ENCODE results near the gene PAK4. TPM values are rescaled to one million over a fixed set of nuclear protein-coding genes. Genes with fewer than 3 reads are reported as not detected.

The PAK4 gene
- polyA plus RNA-seq, 4 donors, result 29.4 to 74.0 (median 49.6) TPM

DNA sequence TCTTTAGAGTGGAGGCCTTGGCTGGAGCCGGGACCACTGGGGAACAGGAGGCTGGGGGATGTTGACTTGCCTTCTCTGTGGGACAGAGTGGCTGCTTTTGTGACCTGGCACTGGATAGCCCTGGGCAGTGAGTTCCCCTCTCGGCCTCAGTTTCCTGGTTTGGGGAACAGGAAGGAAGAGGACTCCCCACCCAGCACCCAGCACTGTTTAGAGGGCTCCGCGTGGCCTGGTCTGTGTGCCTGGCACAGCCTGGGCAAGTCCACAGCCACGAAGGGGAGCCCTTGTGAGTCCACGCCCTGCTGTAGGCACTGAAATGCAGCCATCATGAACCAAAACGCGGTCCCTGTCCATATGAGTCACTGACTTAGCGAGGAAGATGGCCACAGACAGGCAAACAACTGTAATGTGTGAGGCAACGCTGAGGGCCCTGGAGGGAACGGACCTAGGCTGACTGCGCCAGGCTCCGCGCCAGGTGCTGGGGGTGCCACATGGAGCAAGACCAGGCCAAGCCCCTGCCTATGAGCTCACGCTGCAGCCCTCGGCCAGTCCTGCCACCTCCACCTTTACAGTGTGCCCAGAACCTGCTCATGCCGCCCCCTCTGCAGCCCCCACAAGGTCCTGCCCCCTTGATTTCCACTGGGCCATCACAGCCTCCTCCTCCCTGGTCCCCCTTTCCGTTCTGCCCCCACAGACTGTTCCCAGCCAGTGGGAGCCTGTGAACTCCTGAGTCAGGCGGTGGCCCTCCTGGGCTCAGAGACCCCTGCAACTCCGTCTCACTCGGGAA is 35.5 kb downstream of the PAK4 start:
- no peak for DNase-seq (ENCODE audit: low read depth in 4 of 4, low spot score in 3 of 4)

- no peak for DNase-seq (ENCODE audit: low read depth in 4 of 4, low spot score in 3 of 4)
These were observed 37.0 kb downstream of the PAK4 start for GRCh38 chr19:39162441-39163043.

GRCh38 chr19:39163621-39164020 is 38.0 kb downstream of the PAK4 start:
- no peak for DNase-seq (ENCODE audit: low read depth in 4 of 4, low spot score in 3 of 4)

DNA sequence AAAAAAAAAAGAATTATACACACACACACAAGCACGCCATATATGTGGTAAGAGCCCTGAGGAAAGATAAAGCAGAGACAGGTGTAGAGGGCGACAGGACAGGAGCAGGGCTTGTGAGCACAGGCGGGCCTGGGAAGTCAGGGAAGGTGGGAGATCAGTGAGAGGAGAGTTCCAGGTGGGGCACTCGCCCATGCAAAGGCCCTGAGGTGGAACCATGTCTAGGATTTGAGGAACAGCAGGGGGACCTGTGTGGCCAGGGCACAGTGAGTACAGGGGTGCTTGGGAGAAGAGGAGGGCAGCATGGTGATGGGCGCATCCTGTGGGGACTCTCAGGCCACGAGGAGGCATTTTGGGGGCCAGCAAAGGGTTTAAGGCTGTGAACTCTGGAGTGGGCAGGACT is 38.7 kb downstream of the PAK4 start:
- DNase-seq (ENCODE audit: low read depth in 4 of 4, low spot score in 3 of 4), result no peak

- no peak for DNase-seq (ENCODE audit: low read depth in 4 of 4, low spot score in 3 of 4)
These were observed 40.3 kb downstream of the PAK4 start for GRCh38 chr19:39165857-39166256.

GRCh38 chr19:39166571-39167391 is 41.2 kb downstream of the PAK4 start:
- DNase-seq (ENCODE audit: low read depth in 4 of 4, low spot score in 3 of 4), result peak in 1 of 4 donors; percentile 32

- peak in 1 of 4 donors; percentile 33 for DNase-seq (ENCODE audit: low read depth in 4 of 4, low spot score in 3 of 4)
These were observed 42.1 kb downstream of the PAK4 start for GRCh38 chr19:39167461-39168257.

DNA sequence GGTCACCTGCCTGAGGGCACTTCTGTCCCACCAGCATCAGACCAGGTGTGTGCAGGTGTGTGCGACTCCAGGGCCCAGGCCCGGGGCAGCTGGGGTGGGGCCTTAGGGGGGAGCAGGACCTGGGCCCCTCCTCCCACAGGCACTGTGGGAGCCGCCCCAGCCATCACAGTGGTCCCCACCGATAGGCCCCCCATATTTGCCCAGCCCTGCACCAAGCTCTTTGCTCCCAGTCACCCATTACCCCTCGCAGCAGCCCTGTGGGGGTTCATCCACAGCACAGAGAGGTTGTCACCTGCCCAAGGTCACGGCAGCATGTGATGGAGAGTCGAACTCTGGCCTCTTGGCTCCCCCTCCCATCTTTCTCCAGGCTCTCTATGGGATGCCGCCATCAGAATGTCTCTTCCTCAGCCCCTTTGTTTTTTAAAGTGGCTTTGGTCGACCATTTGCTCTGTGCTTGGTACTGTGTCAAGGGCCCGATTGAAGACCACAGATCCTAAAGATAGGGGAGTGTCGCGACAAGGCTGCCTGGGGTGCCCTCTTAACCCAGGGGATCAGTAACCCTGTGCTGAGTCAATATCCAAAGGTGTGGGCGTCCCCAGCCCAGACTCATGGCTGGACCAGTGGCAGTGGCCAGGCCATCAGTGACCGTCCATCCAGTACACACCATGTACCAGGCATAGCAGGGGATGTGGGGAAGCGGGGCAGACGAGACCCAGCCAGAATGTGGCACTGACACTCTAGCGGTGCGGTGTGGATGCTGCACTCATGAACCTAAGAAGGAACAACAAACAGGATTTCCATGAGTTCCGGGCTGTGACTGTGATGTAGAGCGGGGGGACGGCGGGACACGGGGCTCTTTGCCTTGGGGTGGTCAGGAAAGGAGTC is 42.9 kb downstream of the PAK4 start:
- no peak for DNase-seq (ENCODE audit: low read depth in 4 of 4, low spot score in 3 of 4)

- no peak for DNase-seq (ENCODE audit: low read depth in 4 of 4, low spot score in 3 of 4)
These were observed 43.7 kb downstream of the PAK4 start for GRCh38 chr19:39169143-39169810.

GRCh38 chr19:39170386-39171231 is 45.0 kb downstream of the PAK4 start:
- no peak for DNase-seq (ENCODE audit: low read depth in 4 of 4, low spot score in 3 of 4)

DNA sequence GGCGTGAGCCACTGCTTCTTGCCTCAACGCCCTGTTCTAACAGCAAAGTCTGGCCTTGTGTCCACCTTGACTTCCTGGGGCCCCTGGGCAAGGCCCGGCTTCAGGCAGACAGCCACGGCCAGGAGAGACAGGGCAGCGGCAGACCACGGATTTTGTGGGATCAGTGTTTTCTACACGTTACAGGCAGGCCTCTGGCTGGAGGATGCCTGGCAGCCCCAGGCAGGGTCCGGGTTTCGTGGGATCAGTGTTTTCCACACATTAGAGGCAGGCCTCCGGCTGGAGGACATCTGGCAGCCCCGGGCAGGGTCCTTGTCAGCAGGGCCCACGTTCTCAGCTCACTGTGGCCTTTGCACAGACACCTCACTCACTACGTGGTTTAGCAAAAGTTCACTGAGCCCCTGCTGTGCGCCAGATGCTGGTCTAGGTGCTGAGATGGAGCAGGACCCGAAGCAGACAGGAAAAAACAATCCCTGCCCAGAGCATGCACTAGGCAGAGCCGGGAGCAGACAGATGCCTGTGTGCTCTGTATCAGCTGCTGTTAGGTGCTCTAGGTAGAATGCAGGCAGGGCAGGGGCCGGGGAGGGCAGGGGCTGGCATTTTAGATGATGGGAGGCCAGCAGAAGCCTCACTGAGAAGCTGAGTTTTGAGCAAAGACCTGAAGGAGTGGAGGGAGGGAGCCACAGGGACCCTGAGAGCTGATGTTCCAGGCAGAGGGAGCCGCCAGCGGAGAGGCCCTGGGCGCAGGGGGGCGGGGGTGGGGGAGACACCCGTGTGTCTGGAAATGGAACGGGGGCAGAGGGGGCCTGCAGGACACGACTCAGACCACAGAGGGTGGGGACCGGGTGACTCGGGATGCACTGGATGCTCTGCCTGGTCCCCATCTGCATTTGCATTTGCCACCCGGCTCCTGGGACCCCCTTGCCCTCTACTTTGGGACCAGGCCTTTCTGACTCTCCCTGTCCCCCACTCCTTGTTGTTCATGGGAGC is 46.2 kb downstream of the PAK4 start:
- DNase-seq (ENCODE audit: low read depth in 4 of 4, low spot score in 3 of 4), result no peak

GRCh38 chr19:39172700-39173501 is 47.3 kb downstream of the PAK4 start:
- DNase-seq (ENCODE audit: low read depth in 4 of 4, low spot score in 3 of 4), result no peak

DNA sequence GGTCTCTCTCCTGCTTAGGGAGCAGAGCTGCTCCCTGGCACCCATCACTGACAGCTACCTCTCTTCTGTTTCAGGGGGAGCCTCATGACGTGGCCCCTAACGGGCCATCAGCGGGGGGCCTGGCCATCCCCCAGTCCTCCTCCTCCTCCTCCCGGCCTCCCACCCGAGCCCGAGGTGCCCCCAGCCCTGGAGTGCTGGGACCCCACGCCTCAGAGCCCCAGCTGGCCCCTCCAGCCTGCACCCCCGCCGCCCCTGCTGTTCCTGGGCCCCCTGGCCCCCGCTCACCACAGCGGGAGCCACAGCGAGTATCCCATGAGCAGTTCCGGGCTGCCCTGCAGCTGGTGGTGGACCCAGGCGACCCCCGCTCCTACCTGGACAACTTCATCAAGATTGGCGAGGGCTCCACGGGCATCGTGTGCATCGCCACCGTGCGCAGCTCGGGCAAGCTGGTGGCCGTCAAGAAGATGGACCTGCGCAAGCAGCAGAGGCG is 48.0 kb downstream of the PAK4 start:
- DNase-seq (ENCODE audit: low read depth in 4 of 4, low spot score in 3 of 4), result no peak

DNA sequence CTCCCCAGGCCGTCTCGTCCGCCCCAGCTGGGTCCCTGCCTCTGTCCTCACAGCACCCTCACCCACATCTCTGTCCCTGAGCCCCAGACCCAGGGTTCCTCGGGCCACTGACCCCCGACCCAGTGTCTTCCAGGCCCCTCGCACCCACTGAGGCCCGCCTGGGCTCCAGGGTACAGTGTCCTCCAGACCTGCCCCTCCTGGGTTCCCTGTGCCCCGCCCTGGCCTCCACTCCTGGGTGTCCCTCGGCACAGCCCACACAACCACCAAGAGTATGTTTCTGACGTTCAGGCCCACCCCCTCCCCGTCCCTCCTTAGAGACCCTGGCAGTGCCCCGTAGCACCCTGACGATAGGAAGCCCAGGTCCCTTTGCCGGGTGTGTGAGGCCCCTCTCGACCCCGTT is 48.6 kb downstream of the PAK4 start:
- DNase-seq (ENCODE audit: low read depth in 4 of 4, low spot score in 3 of 4), result no peak

DNA sequence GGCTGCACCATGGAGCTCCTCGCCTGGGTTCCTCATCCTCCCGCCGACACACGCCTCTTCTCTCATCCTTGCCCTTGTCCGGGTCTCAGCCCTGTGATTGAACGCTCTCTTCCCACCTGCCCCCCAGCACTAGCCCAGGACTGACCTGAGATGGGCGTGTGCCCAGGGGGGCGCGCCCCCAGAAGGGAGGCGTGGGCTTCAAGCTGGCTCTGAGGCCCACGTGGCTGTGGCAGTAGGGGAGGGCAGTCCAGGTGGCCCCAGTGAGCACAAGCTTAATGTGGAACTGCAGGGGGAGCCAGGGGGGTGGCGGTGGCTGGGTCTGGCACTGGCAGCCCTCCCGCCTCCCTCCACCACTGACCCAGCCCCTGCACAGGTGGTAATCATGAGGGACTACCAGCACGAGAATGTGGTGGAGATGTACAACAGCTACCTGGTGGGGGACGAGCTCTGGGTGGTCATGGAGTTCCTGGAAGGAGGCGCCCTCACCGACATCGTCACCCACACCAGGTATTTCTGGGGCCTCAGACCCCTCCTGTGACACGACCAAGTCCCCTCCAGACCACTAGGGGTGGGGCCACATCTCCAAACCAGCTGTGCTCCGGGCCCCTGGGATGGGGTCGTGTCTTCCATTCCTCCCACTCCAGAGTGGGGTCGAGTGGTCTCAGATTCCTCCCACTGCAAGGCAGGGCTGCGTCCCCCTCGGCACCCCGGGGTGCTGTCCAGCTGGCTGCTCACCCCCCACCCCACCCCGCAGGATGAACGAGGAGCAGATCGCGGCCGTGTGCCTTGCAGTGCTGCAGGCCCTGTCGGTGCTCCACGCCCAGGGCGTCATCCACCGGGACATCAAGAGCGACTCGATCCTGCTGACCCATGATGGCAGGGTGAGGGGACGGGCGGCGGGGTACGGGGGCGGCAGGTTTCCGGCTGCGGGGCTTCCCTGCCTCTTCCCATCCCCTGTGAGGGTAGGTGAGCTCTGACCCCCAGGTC is 49.3 kb downstream of the PAK4 start:
- DNase-seq (ENCODE audit: low read depth in 4 of 4, low spot score in 3 of 4), result no peak

All from left renal pelvis (tissue), 4 donors.